ENCODE data around the gene MED17. TPM values are rescaled to one million over a fixed set of nuclear protein-coding genes. Genes with fewer than 3 reads are reported as not detected.
"Not testable (repeated sequence)": the region's sequence is repeated elsewhere in the genome, so short reads cannot be mapped to it uniquely, and the experiment has no call there.

The MED17 gene
- total RNA-seq, 1 donor from 2014 or later, result 25.1 TPM

DNA sequence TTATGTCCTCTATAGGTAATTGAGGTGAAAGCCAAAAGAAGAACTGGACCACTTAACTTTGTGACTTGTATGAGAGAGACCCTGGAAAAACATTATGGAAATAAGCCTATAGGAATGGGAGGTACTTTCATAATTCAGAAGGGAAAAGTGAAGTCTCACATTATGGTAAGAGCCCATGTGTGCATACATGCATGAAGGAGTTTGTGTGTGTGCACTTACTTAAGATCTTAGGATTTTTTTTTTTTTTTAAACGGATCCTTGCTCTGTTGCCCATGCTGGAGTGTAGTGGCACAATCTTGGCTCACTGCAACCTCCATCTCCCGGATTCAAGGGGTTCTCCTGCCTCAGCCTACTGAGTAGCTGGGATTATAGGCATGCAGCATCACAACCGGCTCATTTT, 26.8 kb upstream of the MED17 start:
- H3K27ac ChIP-seq (ENCODE audit: low read depth, low read length), result no peak overlapping the region
- no peaks in the 10 kb centered on the region for H3K27me3 ChIP-seq (ENCODE audit: control insufficient read depth in 3 of 3, insufficient read depth in 3 of 3, low read length in 3 of 3)
- H3K9ac ChIP-seq (ENCODE audit: low read depth in 1 of 3, low read length in 3 of 3), result no peak overlapping the region
- H3K9me3 ChIP-seq (ENCODE audit: control insufficient read depth in 3 of 3, low read length in 3 of 3), result no peaks in the 10 kb centered on the region
- no peak overlapping the region for H3K4me3 ChIP-seq (ENCODE audit: low read length in 3 of 3)
- H3K4me1 ChIP-seq (ENCODE audit: control insufficient read depth in 3 of 3, insufficient read depth in 3 of 3, low read length in 3 of 3), result no peaks in the 10 kb centered on the region
- peaks cover 46 to 73% (median 53%) of the 10 kb centered on the region in 3 donors for H3K36me3 ChIP-seq (ENCODE audit: control insufficient read depth in 3 of 3, insufficient read depth in 3 of 3, low read length in 3 of 3)

DNA sequence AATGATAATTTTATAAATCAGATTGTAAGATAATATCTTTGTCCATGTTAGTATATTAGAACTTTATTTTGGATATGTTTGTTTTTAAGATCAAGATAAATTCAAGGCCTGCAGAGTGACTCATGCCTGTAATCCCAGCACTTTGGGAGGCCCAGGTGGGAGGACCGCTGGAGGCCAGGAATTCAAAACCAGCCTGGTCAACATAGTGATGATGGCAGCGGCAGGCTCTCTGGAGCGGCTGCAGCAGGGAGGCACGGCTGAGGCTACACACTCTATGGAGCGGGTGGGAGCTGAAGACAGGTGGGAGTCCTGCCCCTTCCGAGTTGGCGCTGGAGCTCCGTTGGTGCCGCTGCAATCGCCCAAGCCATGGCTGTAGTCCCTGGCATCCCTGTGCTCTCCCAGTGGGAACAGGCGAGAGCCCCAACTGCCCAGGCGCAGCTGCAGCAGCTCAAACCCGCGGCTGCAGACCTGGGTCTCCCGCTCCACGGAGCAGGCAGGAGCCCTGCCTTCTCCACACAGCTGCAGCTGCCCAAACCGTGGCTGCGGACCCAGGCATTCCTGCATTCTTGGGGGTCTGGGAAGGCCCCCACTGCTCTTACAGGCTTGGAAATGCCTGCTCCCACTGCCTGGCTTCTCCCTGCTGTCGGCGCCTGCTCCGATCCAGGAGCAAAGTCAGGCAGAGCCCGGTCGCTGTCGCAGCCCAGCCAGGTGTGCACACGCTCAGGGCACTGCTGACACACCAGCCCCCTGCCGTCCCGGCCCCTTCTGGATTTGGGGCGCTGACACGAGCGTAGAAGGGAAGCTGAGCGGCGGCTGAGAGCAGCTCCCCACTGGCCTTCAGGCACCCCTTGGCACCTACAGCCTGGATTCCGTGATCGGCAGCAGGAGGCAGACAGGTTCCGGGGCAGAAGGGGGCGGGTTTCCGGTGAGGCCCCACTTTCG, 25.9 kb upstream of the MED17 start:
- no peaks in the 10 kb centered on the region for H3K27me3 ChIP-seq (ENCODE audit: control insufficient read depth in 3 of 3, insufficient read depth in 3 of 3, low read length in 3 of 3)
- H3K9me3 ChIP-seq (ENCODE audit: control insufficient read depth in 3 of 3, low read length in 3 of 3), result no peaks in the 10 kb centered on the region
- H3K4me3 ChIP-seq (ENCODE audit: low read length in 3 of 3), result no peak overlapping the region
- H3K4me1 ChIP-seq (ENCODE audit: control insufficient read depth in 3 of 3, insufficient read depth in 3 of 3, low read length in 3 of 3), result no peaks in the 10 kb centered on the region
- no peak overlapping the region for H3K27ac ChIP-seq (ENCODE audit: low read depth, low read length)
- no peak overlapping the region for H3K9ac ChIP-seq (ENCODE audit: low read depth in 1 of 3, low read length in 3 of 3)
- H3K36me3 ChIP-seq (ENCODE audit: control insufficient read depth in 3 of 3, insufficient read depth in 3 of 3, low read length in 3 of 3), result peaks cover 47 to 80% (median 55%) of the 10 kb centered on the region in 3 donors

DNA sequence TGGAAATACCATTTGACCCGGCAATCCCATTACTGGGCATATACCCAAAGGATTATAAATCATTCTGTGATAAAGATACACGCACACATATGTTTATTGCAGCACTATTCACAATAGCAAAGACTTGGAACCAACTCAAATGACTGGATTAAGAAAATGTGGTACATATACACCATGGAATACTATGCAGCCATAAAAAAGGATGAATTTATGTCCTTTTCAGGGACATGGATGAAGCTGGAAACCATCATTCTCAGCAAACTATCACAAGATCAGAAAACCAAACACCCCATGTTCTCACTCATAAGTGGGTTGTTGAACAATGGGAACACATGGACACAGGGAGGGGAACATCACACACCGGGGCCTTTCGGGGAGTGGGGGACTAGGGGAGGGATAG, 25.0 kb upstream of the MED17 start:
- not testable (repeated sequence) for H3K9me3 ChIP-seq (ENCODE audit: control insufficient read depth in 3 of 3, low read length in 3 of 3); H3K27ac ChIP-seq (ENCODE audit: low read depth, low read length); H3K4me3 ChIP-seq (ENCODE audit: low read length in 3 of 3); H3K4me1 ChIP-seq (ENCODE audit: control insufficient read depth in 3 of 3, insufficient read depth in 3 of 3, low read length in 3 of 3); H3K27me3 ChIP-seq (ENCODE audit: control insufficient read depth in 3 of 3, insufficient read depth in 3 of 3, low read length in 3 of 3); H3K9ac ChIP-seq (ENCODE audit: low read depth in 1 of 3, low read length in 3 of 3)
- H3K36me3 ChIP-seq (ENCODE audit: control insufficient read depth in 3 of 3, insufficient read depth in 3 of 3, low read length in 3 of 3), result peaks cover 54 to 76% (median 59%) of the 10 kb centered on the region in 3 donors

DNA sequence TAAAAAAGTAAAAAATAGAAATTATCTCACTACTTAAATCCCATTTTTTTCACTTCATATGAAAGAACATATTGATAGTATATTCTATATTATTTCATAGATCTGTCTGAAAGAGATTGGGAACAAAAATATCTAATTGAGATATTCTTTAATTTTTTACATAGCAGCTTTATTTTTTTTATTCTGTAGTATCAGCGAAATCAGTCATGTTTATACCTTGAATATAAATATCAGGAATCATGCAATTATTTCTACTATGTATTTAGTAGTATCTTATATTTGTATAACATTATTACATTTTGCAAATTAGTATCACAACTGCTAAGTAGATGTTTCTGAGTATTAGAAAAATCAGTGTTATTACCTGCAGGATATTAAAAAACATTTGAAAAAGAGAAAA, 22.2 kb upstream of the MED17 start:
- Histone ChIP-seq H3K9me3 (ENCODE audit: control insufficient read depth in 3 of 3, low read length in 3 of 3) (no peaks in the 10 kb centered on the region), H3K36me3 (ENCODE audit: control insufficient read depth in 3 of 3, insufficient read depth in 3 of 3, low read length in 3 of 3) (peaks cover 46 to 66% (median 50%) of the 10 kb centered on the region in 3 donors), H3K27me3 (ENCODE audit: control insufficient read depth in 3 of 3, insufficient read depth in 3 of 3, low read length in 3 of 3) (no peaks in the 10 kb centered on the region), H3K4me1 (ENCODE audit: control insufficient read depth in 3 of 3, insufficient read depth in 3 of 3, low read length in 3 of 3) (no peaks in the 10 kb centered on the region), H3K27ac (ENCODE audit: low read depth, low read length) (no peak overlapping the region), H3K9ac (ENCODE audit: low read depth in 1 of 3, low read length in 3 of 3) (no peak overlapping the region), H3K4me3 (ENCODE audit: low read length in 3 of 3) (no peak overlapping the region)

- no peak overlapping the region for H3K9ac ChIP-seq (ENCODE audit: low read depth in 1 of 3, low read length in 3 of 3)
- H3K4me1 ChIP-seq (ENCODE audit: control insufficient read depth in 3 of 3, insufficient read depth in 3 of 3, low read length in 3 of 3), result no peaks in the 10 kb centered on the region
- no peak overlapping the region for H3K27ac ChIP-seq (ENCODE audit: low read depth, low read length)
- H3K4me3 ChIP-seq (ENCODE audit: low read length in 3 of 3), result no peak overlapping the region
- no peaks in the 10 kb centered on the region for H3K9me3 ChIP-seq (ENCODE audit: control insufficient read depth in 3 of 3, low read length in 3 of 3)
- no peaks in the 10 kb centered on the region for H3K27me3 ChIP-seq (ENCODE audit: control insufficient read depth in 3 of 3, insufficient read depth in 3 of 3, low read length in 3 of 3)
- peaks cover 22 to 42% (median 26%) of the 10 kb centered on the region in 3 donors for H3K36me3 ChIP-seq (ENCODE audit: control insufficient read depth in 3 of 3, insufficient read depth in 3 of 3, low read length in 3 of 3)
Measured at GRCh38 chr11:93765551-93765950, 18.5 kb upstream of the MED17 start.

DNA sequence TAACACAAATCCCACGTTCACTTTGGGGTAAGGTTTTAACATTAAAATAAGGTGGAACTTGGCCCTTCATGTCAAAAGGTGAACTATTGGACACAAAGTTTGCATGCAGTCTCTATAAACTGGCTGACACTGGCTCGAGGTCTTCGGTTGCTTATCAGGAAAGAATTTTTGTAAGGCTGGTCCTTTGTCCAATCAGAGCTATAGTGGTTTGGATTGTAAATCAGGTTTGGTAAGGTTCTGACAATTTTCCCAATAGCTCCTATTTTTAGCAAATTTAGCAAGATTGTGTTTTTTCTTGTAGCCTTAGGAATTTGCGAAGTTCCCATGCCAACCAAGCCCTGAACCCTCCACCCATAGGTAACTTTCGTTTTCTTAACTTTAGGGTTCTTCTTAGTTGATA, 17.6 kb upstream of the MED17 start:
- H3K9ac ChIP-seq (ENCODE audit: low read depth in 1 of 3, low read length in 3 of 3), result no peak overlapping the region
- no peak overlapping the region for H3K27ac ChIP-seq (ENCODE audit: low read depth, low read length)
- H3K4me1 ChIP-seq (ENCODE audit: control insufficient read depth in 3 of 3, insufficient read depth in 3 of 3, low read length in 3 of 3), result no peaks in the 10 kb centered on the region
- H3K4me3 ChIP-seq (ENCODE audit: low read length in 3 of 3), result no peak overlapping the region
- peaks cover 15 to 33% (median 20%) of the 10 kb centered on the region in 3 donors for H3K36me3 ChIP-seq (ENCODE audit: control insufficient read depth in 3 of 3, insufficient read depth in 3 of 3, low read length in 3 of 3)
- no peaks in the 10 kb centered on the region for H3K9me3 ChIP-seq (ENCODE audit: control insufficient read depth in 3 of 3, low read length in 3 of 3)
- H3K27me3 ChIP-seq (ENCODE audit: control insufficient read depth in 3 of 3, insufficient read depth in 3 of 3, low read length in 3 of 3), result no peaks in the 10 kb centered on the region

- Histone ChIP-seq H3K36me3 (ENCODE audit: control insufficient read depth in 3 of 3, insufficient read depth in 3 of 3, low read length in 3 of 3) (peaks cover 15 to 29% (median 20%) of the 10 kb centered on the region in 3 donors), H3K9me3 (ENCODE audit: control insufficient read depth in 3 of 3, low read length in 3 of 3) (no peaks in the 10 kb centered on the region), H3K9ac (ENCODE audit: low read depth in 1 of 3, low read length in 3 of 3) (no peak overlapping the region)
Measured at GRCh38 chr11:93767018-93767417, 17.1 kb upstream of the MED17 start.

GRCh38 chr11:93770160-93770559, 13.9 kb upstream of the MED17 start:
- no peak overlapping the region for H3K27ac ChIP-seq (ENCODE audit: low read depth, low read length)
- no peaks in the 10 kb centered on the region for H3K4me1 ChIP-seq (ENCODE audit: control insufficient read depth in 3 of 3, insufficient read depth in 3 of 3, low read length in 3 of 3)
- peaks cover 2 to 11% (median 5%) of the 10 kb centered on the region in 3 donors for H3K36me3 ChIP-seq (ENCODE audit: control insufficient read depth in 3 of 3, insufficient read depth in 3 of 3, low read length in 3 of 3)
- H3K9ac ChIP-seq (ENCODE audit: low read depth in 1 of 3, low read length in 3 of 3), result no peak overlapping the region
- H3K9me3 ChIP-seq (ENCODE audit: control insufficient read depth in 3 of 3, low read length in 3 of 3), result no peaks in the 10 kb centered on the region
- H3K27me3 ChIP-seq (ENCODE audit: control insufficient read depth in 3 of 3, insufficient read depth in 3 of 3, low read length in 3 of 3), result no peaks in the 10 kb centered on the region
- H3K4me3 ChIP-seq (ENCODE audit: low read length in 3 of 3), result no peak overlapping the region

More at GRCh38 chr11:93767018-93767417, 17.1 kb upstream of the MED17 start:
- H3K4me1 ChIP-seq (ENCODE audit: control insufficient read depth in 3 of 3, insufficient read depth in 3 of 3, low read length in 3 of 3), result no peaks in the 10 kb centered on the region
- no peaks in the 10 kb centered on the region for H3K27me3 ChIP-seq (ENCODE audit: control insufficient read depth in 3 of 3, insufficient read depth in 3 of 3, low read length in 3 of 3)
- H3K4me3 ChIP-seq (ENCODE audit: low read length in 3 of 3), result no peak overlapping the region
- no peak overlapping the region for H3K27ac ChIP-seq (ENCODE audit: low read depth, low read length)

DNA sequence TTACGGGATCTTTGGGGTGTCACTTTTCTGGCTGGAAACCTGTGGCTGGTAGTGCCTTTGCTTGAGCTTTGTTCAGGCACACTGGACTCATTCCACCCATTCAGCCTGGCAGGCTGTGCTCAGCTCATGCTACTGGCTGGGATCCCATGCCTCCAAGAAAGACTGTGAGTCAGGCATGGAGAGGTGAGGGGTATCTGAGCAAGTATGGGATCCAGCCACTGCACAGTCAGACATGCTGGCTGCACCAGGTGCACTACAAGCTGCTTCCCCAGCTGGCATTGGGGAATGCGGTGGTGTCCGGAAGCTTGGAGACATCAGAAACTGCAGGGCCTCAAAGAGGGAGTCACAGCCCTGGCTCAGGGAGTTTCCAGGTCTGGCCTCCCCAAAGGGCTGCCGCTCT, 12.0 kb upstream of the MED17 start:
- Histone ChIP-seq H3K4me3 (ENCODE audit: low read length in 3 of 3) (no peak overlapping the region), H3K27me3 (ENCODE audit: control insufficient read depth in 3 of 3, insufficient read depth in 3 of 3, low read length in 3 of 3) (no peaks in the 10 kb centered on the region), H3K36me3 (ENCODE audit: control insufficient read depth in 3 of 3, insufficient read depth in 3 of 3, low read length in 3 of 3) (peaks cover 0 to 3% (median under 1%) of the 10 kb centered on the region in 3 donors)

GRCh38 chr11:93773045-93773477, 11.0 kb upstream of the MED17 start:
- H3K36me3 ChIP-seq (ENCODE audit: control insufficient read depth in 3 of 3, insufficient read depth in 3 of 3, low read length in 3 of 3), result peaks cover 0 to 3% (median 0%) of the 10 kb centered on the region in 3 donors
- no peak overlapping the region for H3K4me3 ChIP-seq (ENCODE audit: low read length in 3 of 3)
- no peak overlapping the region for H3K9ac ChIP-seq (ENCODE audit: low read depth in 1 of 3, low read length in 3 of 3)
- no peak overlapping the region for H3K27ac ChIP-seq (ENCODE audit: low read depth, low read length)
- no peaks in the 10 kb centered on the region for H3K9me3 ChIP-seq (ENCODE audit: control insufficient read depth in 3 of 3, low read length in 3 of 3)
- no peaks in the 10 kb centered on the region for H3K4me1 ChIP-seq (ENCODE audit: control insufficient read depth in 3 of 3, insufficient read depth in 3 of 3, low read length in 3 of 3)
- H3K27me3 ChIP-seq (ENCODE audit: control insufficient read depth in 3 of 3, insufficient read depth in 3 of 3, low read length in 3 of 3), result no peaks in the 10 kb centered on the region

More for the DNA sequence above, 12.0 kb upstream of the MED17 start:
- Histone ChIP-seq H3K4me1 (ENCODE audit: control insufficient read depth in 3 of 3, insufficient read depth in 3 of 3, low read length in 3 of 3) (no peaks in the 10 kb centered on the region), H3K27ac (ENCODE audit: low read depth, low read length) (no peak overlapping the region), H3K9me3 (ENCODE audit: control insufficient read depth in 3 of 3, low read length in 3 of 3) (no peaks in the 10 kb centered on the region), H3K9ac (ENCODE audit: low read depth in 1 of 3, low read length in 3 of 3) (no peak overlapping the region)
